GM12874 (cell line): ENCODE data around the gene E2F1.

Source experiments
- CTCF ChIP-seq: IDR thresholded peaks from 2 replicates; pipeline ENCODE4 v1.5.1; 2011; ENCODE audit warnings: low read depth, mild to moderate bottlenecking, control low read depth, low read length, moderate library complexity; ENCODE audit not compliant: insufficient read depth

The E2F1 gene

DNA sequence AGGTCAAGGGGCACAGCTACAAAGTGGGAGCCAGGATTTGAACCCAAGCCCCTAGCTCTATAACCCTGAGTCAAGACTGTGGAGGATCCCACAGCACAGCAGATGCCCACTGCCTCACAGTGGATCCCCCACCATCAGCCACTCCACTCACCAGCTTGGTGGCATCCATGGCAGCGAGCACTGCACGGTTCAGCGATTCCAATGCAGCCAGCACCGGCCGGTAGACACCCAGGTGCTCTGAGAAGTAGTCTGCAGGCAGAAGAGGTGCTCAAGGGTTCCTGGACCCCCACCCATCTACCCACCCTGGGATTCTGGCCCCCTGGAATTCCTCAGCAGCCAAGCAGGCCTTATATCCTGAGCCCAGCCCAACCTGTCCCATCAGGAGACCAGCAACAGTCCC lies 17.0 kb downstream of the E2F1 start:
- no peak for TF ChIP-seq CTCF

DNA sequence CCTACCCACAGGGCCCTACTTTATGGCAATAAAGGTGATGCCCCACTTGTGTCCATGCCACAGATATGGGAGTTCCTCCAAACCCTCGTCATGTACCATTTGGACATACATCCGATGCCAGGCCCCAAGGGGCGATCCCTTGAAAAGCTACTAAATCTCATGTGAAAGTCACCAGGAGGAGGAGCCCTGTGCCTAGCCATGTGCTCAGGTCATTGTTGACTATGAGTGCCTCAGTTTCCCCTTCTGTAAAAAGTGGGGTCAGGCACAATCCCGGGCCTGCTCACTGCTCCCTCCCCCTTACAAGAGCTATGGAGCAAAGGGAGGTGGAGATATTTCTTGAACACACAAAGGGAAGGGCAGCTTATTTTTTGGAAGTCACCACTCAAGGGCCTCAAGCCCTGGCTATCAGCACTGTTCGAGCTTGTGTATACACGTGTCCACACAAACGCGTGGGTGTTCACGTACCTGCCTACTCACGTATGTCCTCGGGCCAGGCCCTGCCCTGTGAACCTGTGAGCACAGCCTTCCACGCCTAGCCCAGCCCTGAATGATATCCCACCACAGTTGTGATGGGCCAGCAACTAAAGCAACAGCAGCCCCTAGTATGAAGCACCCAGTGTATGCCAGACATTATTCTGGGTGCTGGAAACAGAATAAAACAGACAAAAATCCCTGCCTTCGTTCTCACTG lies 17.6 kb downstream of the E2F1 start:
- TF ChIP-seq CTCF = no peak

DNA sequence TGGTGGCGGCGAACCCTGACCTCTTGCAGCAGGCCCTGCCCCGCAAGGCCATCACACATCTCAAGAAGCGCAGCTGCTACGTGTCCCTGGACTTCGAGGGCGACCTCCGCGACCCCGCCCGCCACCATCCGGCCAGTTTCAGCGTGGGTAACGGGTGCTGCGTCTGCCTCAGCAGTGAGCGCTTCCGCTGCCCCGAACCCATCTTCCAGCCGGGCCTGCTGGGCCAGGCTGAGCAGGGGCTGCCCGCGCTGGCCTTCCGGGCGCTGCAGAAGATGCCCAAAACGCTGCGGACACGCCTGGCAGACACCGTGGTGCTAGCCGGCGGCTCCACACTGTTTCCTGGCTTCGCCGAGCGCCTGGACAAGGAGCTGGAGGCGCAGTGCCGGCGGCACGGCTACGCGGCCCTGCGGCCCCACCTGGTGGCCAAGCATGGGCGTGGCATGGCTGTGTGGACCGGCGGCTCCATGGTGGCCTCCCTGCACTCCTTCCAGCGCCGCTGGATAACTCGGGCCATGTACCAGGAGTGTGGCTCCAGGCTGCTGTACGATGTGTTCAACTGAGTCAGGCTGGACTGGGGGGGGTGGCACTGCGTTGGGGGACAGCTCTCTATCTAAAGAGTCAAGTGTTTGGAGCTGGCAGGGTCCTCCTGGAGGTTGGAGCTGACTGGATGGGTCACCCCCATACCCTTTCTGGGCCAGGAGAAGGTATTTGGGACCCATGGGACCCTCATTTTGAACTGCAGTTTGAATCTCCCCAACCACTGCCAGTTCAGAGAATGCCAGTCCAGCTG lies 18.3 kb downstream of the E2F1 start:
- TF ChIP-seq CTCF = peak; percentile 93

DNA sequence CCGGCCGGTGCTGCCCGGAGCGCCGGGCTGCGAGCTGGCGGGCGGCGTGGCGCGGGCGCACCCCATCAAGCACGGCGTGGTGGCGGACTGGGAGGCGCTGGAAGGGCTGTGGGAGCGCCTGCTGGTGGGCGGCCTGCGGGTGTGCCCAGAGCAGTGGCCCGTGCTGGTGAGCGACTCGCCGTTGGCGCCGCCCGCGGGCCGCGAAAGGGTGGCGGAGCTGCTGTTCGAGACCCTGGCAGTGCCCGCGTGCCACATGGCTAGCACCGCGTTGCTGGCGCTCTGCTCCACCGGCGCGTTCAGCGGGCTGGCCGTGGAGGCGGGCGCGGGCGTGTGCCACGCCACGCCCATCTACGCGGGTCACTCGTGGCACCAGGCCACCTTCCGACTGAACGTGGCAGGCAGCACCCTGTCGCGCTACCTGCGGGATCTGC lies 18.9 kb downstream of the E2F1 start:
- TF ChIP-seq CTCF = peak; percentile 9; the same call in 1 of the 2 replicates

DNA sequence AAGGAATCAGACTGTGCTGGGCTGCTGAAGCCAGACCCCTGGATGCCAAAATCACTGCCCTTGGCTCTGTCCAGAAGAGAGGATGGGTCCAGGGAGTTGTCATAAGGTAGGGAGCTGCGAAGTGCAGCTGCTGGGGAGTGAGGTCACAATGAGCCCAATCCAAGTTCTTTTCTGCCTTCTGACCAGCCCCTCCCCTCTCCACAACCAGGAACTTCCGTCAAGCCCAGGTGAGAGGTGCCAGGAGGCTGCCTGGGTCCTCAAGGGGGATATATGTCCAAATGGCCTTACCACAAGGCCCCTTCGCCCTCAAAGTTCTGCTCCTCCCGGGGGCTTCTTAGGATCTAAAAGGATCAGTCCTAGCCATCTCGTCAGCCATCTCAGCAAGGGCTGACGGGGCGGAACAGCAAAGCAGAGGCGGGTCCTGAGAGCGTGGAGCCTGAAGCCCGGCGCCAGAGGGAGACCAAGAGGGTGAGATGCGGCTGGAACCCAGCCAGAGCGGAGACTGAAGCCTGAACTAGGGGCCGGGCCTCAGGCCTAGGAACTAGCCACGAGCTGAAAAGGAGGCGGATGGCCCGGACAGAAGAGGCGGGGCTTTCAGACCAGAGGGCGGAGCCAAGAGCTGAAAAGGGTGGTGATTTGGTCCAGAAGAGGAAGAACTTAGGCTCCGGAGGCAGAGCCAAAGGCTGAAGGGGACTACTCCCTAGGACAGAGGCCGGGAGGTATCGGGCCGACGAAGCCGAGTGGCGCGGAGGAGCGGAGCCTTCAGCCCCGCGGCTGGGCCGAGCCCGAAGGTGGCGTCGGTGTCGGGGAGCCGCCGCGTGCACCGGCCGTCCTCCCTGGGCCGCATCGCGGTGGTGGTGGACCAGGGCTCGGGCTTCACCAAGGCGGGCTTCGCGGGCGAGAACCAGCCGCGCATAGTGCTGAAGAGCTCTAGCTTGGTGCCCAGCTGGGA lies 19.6 kb downstream of the E2F1 start, which contains the start of gene ACTL10:
TSS of gene ACTL10 (plus strand) at position 651 of the 952 bp plus-strand sequence. CDS start 555 bp downstream, outside the sequence.
- peak; percentile 11; the same call in 1 of the 2 replicates for TF ChIP-seq CTCF

DNA sequence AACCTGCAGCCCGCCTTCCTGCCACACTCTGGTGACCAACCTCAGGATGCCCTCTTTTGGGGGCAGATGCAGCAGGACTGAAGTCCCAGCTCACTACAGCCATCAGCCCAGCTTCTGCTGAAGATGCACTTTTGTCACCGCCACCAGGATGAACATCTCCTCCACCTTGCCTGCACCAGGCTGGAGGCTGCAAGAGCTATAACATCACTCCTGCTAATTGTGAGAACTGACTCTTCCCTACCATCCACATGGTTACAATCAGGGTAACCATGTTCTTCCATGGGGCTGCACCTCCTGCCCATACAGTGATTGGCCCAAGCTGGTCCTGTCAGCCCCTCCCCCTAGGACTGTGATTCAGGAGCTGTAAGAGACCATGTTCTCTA lies 21.4 kb downstream of the E2F1 start:
- TF ChIP-seq CTCF = no peak
